Measurements from ENCODE around the gene GPS2.
A peak's percentile ranks its signal among the peaks of the same experiment; 100 is the strongest.
"Not testable (repeated sequence)": the region's sequence is repeated elsewhere in the genome, so short reads cannot be mapped to it uniquely, and the experiment has no call there.

GPS2 gene

GRCh38 chr17:7337600-7337999 lies 22.4 kb upstream of the GPS2 start:
- DNase-seq (ENCODE audit: low read depth) = not testable (repeated sequence)

GRCh38 chr17:7336240-7337175 lies 21.3 kb upstream of the GPS2 start, which contains the start of gene ACAP1:
TSS of gene ACAP1 (plus strand) at chr17:7336529. CDS start at chr17:7336735, 206 bp downstream.
- DNase-seq (ENCODE audit: low read depth) = peak; percentile 71

GRCh38 chr17:7335765-7336164 lies 20.6 kb upstream of the GPS2 start:
- DNase-seq (ENCODE audit: low read depth) = not testable (repeated sequence)

GRCh38 chr17:7334938-7335538 lies 19.9 kb upstream of the GPS2 start:
- no peak for DNase-seq (ENCODE audit: low read depth)

GRCh38 chr17:7332600-7333069 lies 17.5 kb upstream of the GPS2 start:
- DNase-seq (ENCODE audit: low read depth) = not testable (repeated sequence)

- no peak for DNase-seq (ENCODE audit: low read depth)
Measured at GRCh38 chr17:7332111-7332510, 17.0 kb upstream of the GPS2 start.

- DNase-seq (ENCODE audit: low read depth) = no peak
Measured at GRCh38 chr17:7330638-7331015, 15.5 kb upstream of the GPS2 start.

- DNase-seq (ENCODE audit: low read depth) = peak; percentile 71
Measured at GRCh38 chr17:7329997-7330637, 15.0 kb upstream of the GPS2 start.

GRCh38 chr17:7329374-7329996 lies 14.3 kb upstream of the GPS2 start:
- peak; percentile 92 for DNase-seq (ENCODE audit: low read depth)

GRCh38 chr17:7328840-7329373 lies 13.7 kb upstream of the GPS2 start, which contains the start of gene NEURL4:
TSS of gene NEURL4 (minus strand) at chr17:7329335. CDS start at chr17:7329312, 23 bp downstream.
- no peak for DNase-seq (ENCODE audit: low read depth)

GRCh38 chr17:7328009-7328408 lies 12.8 kb upstream of the GPS2 start:
- DNase-seq (ENCODE audit: low read depth) = no peak

GRCh38 chr17:7327501-7327900 lies 12.3 kb upstream of the GPS2 start:
- DNase-seq (ENCODE audit: low read depth) = no peak

GRCh38 chr17:7327056-7327455 lies 11.9 kb upstream of the GPS2 start:
- no peak for DNase-seq (ENCODE audit: low read depth)

- DNase-seq (ENCODE audit: low read depth) = no peak
Measured at GRCh38 chr17:7326186-7326585, 11.0 kb upstream of the GPS2 start.

GRCh38 chr17:7325031-7325528 lies 9.9 kb upstream of the GPS2 start:
- no peak for DNase-seq (ENCODE audit: low read depth)

GRCh38 chr17:7324438-7324779 lies 9.2 kb upstream of the GPS2 start:
- no peak for DNase-seq (ENCODE audit: low read depth)

- DNase-seq (ENCODE audit: low read depth) = peak; percentile 58
Measured at GRCh38 chr17:7323731-7324437, 8.7 kb upstream of the GPS2 start.

GRCh38 chr17:7322520-7323194 lies 7.5 kb upstream of the GPS2 start:
- no peak for DNase-seq (ENCODE audit: low read depth)

GRCh38 chr17:7321466-7321865 lies 6.3 kb upstream of the GPS2 start:
- no peak for DNase-seq (ENCODE audit: low read depth)

- no peak for DNase-seq (ENCODE audit: low read depth)
Measured at GRCh38 chr17:7318121-7318860, 3.1 kb upstream of the GPS2 start.
